ENCODE results near the gene MRGPRX3. TPM values are rescaled to one million over a fixed set of nuclear protein-coding genes. Genes with fewer than 3 reads are reported as not detected.

MRGPRX3 gene
- total RNA-seq, 3 donors from 2014 or later (not counting 1 experiment from before 2014, with no cell fraction given): not detected

- peak; percentile 86 to 94 for DNase-seq
- peaks cover 7% of the 10 kb centered on the region for H3K36me3 ChIP-seq (ENCODE audit: control insufficient read depth, insufficient read depth, low read length)
- 5% methylated on average over 43 of the region's 48 CpGs for WGBS (ENCODE audit: insufficient coverage)
- intact Hi-C loops (cut with micrococcal nuclease): loop anchor here (1.0 to 5.0 kb wide), 3 partner anchors 94 to 216 kb away; partner anchors contain the start of genes GTF2H1, HPS5 and SERGEF
- peak; percentile 89 for TF ChIP-seq CTCF (IDR thresholded peaks at IDR 0.05)
- no peaks in the 10 kb centered on the region for H3K9me3 ChIP-seq (ENCODE audit: control insufficient read depth, insufficient read depth, low read length)
- H3K4me3 ChIP-seq (ENCODE audit: low read length): peak within 1 kb of the TSS; percentile 93
- Mint-ChIP-seq H3K27ac (peak within 1 kb of the TSS; percentile 81 to 92), H3K27me3 (ENCODE audit: low read depth in 2 of 2) (peaks cover 4 to 9% of the 10 kb centered on the region in 2 donors), H3K4me1 (peaks cover 25 to 31% of the 10 kb centered on the region in 2 donors), H3K36me3 (peaks cover 11% of the 10 kb centered on the region), H3K9me3 (no peaks in the 10 kb centered on the region), H3K4me3 (peak within 1 kb of the TSS; percentile 97)
- no peaks in the 10 kb centered on the region for H3K27me3 ChIP-seq (ENCODE audit: control insufficient read depth, insufficient read depth, low read length)
- H3K4me1 ChIP-seq (ENCODE audit: control insufficient read depth, insufficient read depth, low read length): peaks cover 11% of the 10 kb centered on the region
- H3K27ac ChIP-seq (ENCODE audit: low read length): peak within 1 kb of the TSS; percentile 62
- peak; percentile 99 for ATAC-seq
Observed at GRCh38 chr11:18105802-18106574, 26.4 kb upstream of the MRGPRX3 start, which contains the start of gene SAAL1. Gene SAAL1, minus strand, starts transcription at chr11:18106082. Its CDS starts 41 bp downstream, at chr11:18106041.

- H3K4me1 ChIP-seq (ENCODE audit: control insufficient read depth, insufficient read depth, low read length): peaks cover 11% of the 10 kb centered on the region
- intact Hi-C loops (cut with micrococcal nuclease): loop anchor here (1.0 to 5.0 kb wide), 3 partner anchors 94 to 216 kb away; partner anchors contain the start of genes GTF2H1, HPS5 and SERGEF
Observed at GRCh38 chr11:18106688-18107087, 25.7 kb upstream of the MRGPRX3 start.

GRCh38 chr11:18108254-18108653 lies 24.1 kb upstream of the MRGPRX3 start:
- Mint-ChIP-seq H3K4me3 (no peak overlapping the region), H3K9me3 (no peaks in the 10 kb centered on the region), H3K27me3 (ENCODE audit: low read depth in 2 of 2) (peaks cover 11 to 13% of the 10 kb centered on the region in 2 donors), H3K36me3 (no peaks in the 10 kb centered on the region), H3K4me1 (peaks cover 16 to 20% of the 10 kb centered on the region in 2 donors), H3K27ac (no peak overlapping the region)
- DNase-seq: no peak
- no peak overlapping the region for H3K4me3 ChIP-seq (ENCODE audit: low read length)
- WGBS (ENCODE audit: insufficient coverage): 84% methylated on average over 3 of the region's 3 CpGs
- no peak for ATAC-seq
- no peak overlapping the region for H3K27ac ChIP-seq (ENCODE audit: low read length)
- H3K27me3 ChIP-seq (ENCODE audit: control insufficient read depth, insufficient read depth, low read length): no peaks in the 10 kb centered on the region
- H3K36me3 ChIP-seq (ENCODE audit: control insufficient read depth, insufficient read depth, low read length): no peaks in the 10 kb centered on the region
- H3K9me3 ChIP-seq (ENCODE audit: control insufficient read depth, insufficient read depth, low read length): no peaks in the 10 kb centered on the region
- peaks cover 11% of the 10 kb centered on the region for H3K4me1 ChIP-seq (ENCODE audit: control insufficient read depth, insufficient read depth, low read length)
- no peak for TF ChIP-seq CTCF (IDR thresholded peaks at IDR 0.05)
- intact Hi-C loops (cut with micrococcal nuclease): loop anchor here (5.0 kb wide), 2 partner anchors 96 to 214 kb away; partner anchors contain the start of genes GTF2H1, HPS5 and SERGEF

More at GRCh38 chr11:18106688-18107087, 25.7 kb upstream of the MRGPRX3 start:
- DNase-seq: no peak
- ATAC-seq: no peak
- no peak for TF ChIP-seq CTCF (IDR thresholded peaks at IDR 0.05)
- Mint-ChIP-seq H3K4me1 (peaks cover 18 to 25% of the 10 kb centered on the region in 2 donors), H3K4me3 (peak overlapping the region; percentile 97), H3K27me3 (ENCODE audit: low read depth in 2 of 2) (peaks cover 7 to 9% of the 10 kb centered on the region in 2 donors), H3K36me3 (peaks cover 7% of the 10 kb centered on the region), H3K9me3 (no peaks in the 10 kb centered on the region), H3K27ac (peak overlapping the region in 1 of 2 donors; percentile 81)
- H3K36me3 ChIP-seq (ENCODE audit: control insufficient read depth, insufficient read depth, low read length): peaks cover 6% of the 10 kb centered on the region
- WGBS (ENCODE audit: insufficient coverage): 91% methylated on average over 9 of the region's 9 CpGs
- H3K4me3 ChIP-seq (ENCODE audit: low read length): no peak overlapping the region
- no peak overlapping the region for H3K27ac ChIP-seq (ENCODE audit: low read length)
- no peaks in the 10 kb centered on the region for H3K27me3 ChIP-seq (ENCODE audit: control insufficient read depth, insufficient read depth, low read length)
- H3K9me3 ChIP-seq (ENCODE audit: control insufficient read depth, insufficient read depth, low read length): no peaks in the 10 kb centered on the region

All from natural killer cell (primary cell).